Inflammatory macrophage treated with lipopolysaccharide for 1 hour (primary cell): ENCODE results near the gene SS18L1.

ENCODE experiments used
- DNase-seq, 2 donors: peaks; one replicate each; pipeline ENCODE4 v3.0.0-alpha.2; 2020 to 2022

The SS18L1 gene

DNA sequence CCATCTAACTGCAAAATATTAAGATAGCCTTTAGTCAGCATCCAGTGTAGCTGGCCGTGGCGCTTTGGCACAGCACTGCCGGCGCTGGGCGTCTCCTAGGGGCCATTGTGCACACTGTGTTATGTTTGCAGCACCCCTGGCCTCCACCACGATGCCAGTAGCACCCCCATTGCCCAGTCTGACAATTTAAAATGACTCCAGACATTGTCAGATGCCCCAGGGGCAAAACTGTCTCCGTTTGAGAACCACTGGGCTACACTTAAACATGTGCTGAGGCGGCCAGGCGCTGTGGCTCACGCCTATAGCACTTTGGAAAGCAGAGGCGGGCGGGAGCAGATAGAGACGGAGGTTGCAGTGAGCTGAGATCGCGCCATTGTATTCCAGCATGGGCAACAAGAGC lies 33.3 kb downstream of the SS18L1 start:
- DNase-seq, result no peak

DNA sequence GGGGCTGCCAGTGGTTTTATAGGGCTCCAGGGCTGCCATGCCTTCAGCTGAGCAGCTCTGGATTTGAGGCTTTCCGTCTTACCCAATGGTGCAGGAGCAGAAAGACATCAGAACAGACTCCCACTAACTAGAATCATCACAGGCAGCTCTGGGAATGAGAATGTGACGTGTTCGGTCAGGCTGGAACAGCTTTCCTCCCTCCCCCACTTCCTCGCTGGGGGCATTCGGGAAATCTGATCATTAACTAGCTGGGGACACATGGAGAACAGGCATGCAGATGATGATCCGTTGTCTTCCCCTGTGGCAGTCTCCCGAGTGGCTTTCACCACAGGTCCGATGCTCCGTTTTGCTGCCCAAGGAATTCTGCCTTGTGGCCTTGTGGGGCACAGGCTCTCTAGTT lies 33.7 kb downstream of the SS18L1 start:
- DNase-seq, result no peak

- no peak for DNase-seq
Observed at GRCh38 chr20:62178316-62179161, 35.0 kb downstream of the SS18L1 start.

DNA sequence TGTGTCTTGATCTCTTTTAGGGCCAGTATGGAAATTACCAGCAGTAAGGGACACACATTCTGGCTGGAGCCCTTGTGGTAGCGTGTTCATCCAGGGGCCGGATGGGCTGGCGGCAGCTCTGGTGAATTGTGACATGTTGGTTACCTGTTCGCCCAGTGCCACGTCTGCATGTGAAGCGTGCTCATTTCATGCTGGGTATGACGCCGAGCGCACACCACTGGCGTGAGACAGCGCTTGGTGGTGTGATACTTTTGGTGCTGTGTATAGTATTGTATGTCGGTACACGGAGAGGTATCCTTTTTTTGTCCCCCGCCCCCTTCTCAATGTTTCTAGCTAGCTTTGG lies 35.6 kb downstream of the SS18L1 start:
- DNase-seq, result no peak

DNA sequence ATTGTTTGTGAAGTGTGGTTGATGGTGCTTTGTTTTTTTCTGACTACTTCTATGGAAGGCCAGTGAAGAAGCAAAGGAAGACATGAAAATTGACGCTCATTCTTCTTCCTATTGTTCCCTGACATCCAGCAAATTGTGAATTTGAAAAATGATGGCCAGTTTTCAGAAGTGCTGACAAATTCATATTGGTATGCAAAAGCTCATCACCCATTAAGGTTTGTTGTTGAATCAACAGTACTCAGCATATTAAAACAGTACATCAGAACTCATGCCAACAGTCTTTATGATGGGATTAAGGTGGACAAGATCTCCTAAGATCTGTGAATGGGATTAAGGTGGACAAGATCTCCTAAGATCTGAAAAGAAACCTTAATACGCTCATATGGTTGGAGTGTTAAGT lies 38.2 kb downstream of the SS18L1 start:
- DNase-seq, result no peak

- peak; percentile 96 to 97 for DNase-seq
Observed at GRCh38 chr20:62182469-62183425, 39.2 kb downstream of the SS18L1 start, which contains the start of gene MTG2. MTG2 (plus strand) TSS chr20:62183028; CDS start chr20:62193421, 10,393 bp downstream.

DNA sequence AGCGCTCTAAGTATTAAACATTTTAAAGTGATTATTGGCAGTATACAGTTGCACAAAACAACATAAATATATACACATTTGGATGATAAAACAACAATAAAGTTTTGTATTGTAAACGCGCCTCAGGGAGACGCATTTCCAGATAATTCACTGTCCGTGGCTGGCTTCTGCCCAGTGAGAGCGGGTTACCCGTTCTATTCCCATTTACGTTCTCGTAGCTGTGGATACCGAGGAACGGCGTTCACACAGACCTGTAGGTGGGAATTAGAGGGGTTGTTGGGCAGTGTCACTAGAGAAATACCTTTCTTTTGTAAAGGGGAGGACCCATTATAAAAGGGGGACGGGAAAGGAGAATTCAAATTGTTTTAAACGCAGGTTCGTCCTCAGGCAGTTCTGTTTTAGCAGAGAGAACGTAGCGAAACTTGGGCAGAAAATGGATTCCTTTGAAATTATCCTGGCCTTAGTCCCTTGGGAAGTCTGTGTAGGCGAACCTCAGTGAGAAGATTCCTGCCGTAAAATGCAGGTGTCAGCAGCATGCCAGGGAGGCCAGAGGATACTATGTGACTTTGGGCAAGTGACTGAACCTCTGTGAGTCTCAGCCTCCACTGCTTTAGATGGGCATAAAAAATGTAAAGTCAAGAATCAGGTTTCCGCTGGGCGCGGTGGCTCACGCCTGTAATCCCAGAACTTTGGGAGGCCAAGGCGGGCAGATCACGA lies 40.0 kb downstream of the SS18L1 start:
- DNase-seq, result peak in 1 of 2 donors; percentile 5

GRCh38 chr20:62186096-62186426 lies 42.5 kb downstream of the SS18L1 start:
- DNase-seq, result no peak

DNA sequence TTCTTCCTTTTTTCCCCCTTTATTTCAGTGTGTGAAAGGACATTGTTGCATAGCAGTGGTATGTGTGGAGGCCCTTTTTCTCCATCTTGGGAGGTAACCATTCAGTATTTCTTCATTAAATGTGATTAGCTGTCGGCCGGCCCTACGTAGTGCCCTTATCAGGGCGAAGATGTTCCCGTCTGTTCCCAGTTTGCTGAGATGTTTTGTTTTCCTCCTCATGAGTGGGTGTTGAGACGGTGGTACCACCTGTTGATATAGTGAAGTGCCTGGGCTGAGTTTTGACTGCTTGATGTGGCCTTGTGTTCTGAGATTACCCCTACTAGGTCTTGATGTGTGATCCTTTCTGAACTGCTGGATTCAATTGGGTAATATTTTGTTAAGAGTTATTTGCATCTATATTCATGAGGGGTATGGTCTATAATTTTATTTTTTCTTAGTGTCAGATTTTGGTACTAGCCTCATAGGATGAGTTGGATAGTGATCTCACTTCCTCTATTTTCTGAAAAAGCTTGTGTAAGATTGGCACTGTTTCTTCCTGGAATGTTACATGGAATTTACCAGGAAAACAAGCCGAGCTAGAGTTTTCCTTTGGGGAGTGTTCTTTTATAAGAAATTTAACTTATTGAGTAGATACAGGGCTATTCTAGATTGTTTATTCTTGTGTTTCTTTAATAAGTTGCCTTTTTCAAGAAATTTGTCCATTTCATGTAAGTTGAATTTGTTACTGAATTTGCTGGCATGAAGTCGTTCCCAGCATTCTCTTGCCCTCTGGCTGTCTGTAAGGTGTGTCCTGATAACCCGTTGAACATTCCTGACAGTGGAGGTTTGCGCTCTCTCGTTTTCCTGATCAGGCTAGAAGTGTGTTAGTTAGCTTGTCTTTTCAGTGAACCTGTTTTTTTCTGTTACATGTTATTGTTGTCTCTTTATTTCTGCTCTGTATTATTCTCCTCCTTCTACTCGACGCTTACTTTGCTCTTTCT lies 43.6 kb downstream of the SS18L1 start:
- peak; percentile 6 to 34 for DNase-seq

- no peak for DNase-seq
Observed at GRCh38 chr20:62190639-62191411, 47.3 kb downstream of the SS18L1 start.

- DNase-seq, result no peak
Observed at GRCh38 chr20:62191781-62192559, 48.4 kb downstream of the SS18L1 start.

DNA sequence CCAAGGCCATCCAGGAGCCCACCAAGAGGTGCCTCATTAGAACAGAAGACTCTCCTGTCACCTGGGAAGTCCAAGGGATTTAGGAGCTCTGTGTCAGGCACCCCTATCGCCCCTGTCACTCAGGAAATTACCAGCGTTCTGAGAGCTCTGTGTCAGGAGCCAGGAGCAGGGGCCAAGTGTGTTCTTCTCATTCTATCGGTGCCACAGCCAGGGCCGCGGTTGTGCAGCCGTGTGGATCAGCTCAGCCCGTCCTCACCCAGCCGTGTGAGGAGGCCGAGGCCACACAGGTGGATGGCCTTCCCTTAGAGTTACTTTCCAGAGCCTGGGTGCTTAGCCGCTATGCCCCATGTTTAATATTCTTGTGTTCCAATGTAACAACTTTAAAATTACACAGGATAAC lies 49.1 kb downstream of the SS18L1 start:
- DNase-seq, result no peak

DNA sequence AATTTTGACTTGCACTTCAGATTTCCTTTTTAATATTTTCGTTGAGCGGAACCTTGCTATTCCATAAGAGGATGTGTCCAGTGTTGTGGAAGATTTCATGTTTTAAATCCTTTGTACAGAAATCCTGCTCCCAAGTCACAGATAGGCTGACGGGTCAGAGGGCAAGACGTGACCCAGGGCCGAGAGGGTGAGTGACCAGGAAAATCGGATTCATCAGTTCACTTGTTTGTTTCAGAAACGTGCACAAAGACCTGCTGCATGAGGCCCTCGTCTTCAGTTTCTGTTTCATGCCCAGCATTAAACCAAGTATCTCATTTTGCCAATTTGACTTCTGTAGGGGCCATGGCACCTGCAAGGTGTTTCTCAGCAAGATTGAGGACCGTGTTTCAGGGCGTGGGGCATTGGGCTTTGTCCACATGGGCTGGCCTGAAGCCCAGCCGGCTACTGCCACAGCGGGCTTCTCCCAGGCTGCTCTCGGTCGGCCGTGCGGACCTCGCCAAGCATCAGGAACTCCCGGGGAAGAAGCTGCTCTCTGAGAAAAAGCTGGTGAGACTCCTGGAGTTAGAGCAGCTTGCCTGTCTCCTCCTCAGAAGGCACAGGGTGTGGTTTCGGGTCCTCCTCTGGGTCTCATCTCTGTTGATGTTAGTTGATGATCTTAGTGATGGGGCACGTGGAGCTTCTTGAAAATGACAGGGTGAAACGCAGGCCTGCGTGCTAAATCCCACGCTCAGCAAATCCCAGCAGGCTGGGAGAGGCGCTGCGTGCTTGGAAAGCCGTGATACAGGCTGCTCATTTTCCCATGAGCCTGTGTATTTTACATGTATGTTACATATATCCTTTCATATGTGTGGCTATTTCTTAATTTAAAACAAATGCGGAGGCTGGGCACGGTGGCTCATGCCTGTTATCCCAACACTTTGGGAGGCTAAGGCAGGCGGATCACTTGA lies 49.8 kb downstream of the SS18L1 start:
- no peak for DNase-seq

- DNase-seq, result no peak
Observed at GRCh38 chr20:62195075-62195405, 51.5 kb downstream of the SS18L1 start.

DNA sequence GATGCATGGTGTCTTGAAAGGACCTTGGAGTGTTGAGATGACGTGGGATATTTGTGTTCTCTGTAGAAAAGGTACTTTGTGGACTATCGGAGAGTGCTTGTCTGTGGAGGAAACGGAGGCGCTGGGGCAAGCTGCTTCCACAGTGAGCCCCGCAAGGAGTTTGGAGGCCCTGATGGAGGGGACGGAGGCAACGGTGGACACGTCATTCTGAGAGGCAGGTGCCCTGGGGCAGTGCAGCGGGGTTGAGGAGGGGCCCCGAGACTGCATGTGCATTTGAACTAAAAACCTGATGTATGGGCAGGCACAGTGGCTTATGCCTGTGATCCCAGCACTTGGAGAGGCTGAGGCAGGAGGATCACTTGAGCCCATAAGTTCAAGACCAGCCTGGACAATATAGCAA lies 52.2 kb downstream of the SS18L1 start:
- DNase-seq, result no peak

DNA sequence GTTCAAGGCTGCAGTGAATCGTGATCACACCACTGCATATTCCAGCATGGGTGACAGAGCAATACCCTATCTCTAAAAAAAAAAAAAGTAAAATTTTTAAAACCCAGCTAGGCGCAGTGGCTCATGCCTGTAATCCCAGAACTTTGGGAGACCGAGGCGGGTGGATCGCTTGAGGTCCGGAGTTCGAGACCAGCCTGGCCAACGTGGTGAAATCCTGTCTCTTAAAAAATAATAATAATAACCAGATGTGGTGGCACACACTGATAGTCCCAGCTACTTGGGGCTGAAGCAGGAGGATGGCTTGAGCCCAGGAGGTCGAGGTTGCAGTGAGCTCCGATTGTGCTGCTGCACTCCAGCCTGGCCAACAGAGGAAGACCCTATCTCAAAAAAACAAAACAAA lies 52.7 kb downstream of the SS18L1 start:
- no peak for DNase-seq

DNA sequence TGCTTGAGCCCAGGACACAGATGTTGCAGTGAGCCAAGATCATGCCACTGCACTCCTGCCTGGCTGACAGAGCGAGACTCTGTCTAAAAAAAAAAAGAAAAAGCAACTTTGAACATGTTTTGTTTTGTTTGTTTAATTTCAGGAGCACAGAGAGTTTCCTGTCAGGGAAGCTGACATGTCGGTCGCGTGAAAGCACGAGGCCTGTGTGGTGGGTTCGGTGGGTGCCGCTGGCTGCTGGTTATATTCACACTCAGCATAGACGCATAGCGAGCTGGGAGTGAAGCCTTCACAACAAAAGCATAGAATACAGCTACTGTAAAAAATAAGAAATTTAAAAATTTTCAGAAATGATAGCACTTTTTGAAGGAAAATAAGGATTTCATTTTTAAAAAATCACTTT lies 53.7 kb downstream of the SS18L1 start:
- no peak for DNase-seq

GRCh38 chr20:62197801-62198200 lies 54.2 kb downstream of the SS18L1 start:
- DNase-seq, result no peak

GRCh38 chr20:62198496-62198895 lies 54.9 kb downstream of the SS18L1 start:
- no peak for DNase-seq
